HepG2 (cell line): ENCODE data around the gene RAD51D. TPM values are rescaled to one million over a fixed set of nuclear protein-coding genes. Genes with fewer than 3 reads are reported as not detected.

Source experiments
- BRCA1 ChIP-seq: sonication (generic); formaldehyde crosslinking; IDR thresholded peaks from 2 replicates; pipeline ENCODE4 v1.4.0; 2020; ENCODE audit warnings: missing genetic modification reagents
- DMAP1 ChIP-seq: IDR thresholded peaks from 2 replicates; pipeline ENCODE4 v1.6.1; 2016
- ELF3 ChIP-seq: IDR thresholded peaks from 2 replicates; pipeline ENCODE4 v1.6.1; 2016; ENCODE audit warnings: missing genetic modification reagents, missing compliant biosample characterization
- ETS1 ChIP-seq: sonication (generic); formaldehyde crosslinking; IDR thresholded peaks from 2 replicates; pipeline ENCODE4 v1.4.0; 2020; ENCODE audit warnings: missing genetic modification reagents
- HINFP ChIP-seq: sonication (generic); formaldehyde crosslinking; IDR thresholded peaks from 2 replicates; pipeline ENCODE4 v1.4.0; 2020; ENCODE audit warnings: low read depth, mild to moderate bottlenecking, missing genetic modification reagents
- HNF4A ChIP-seq: sonication (generic); formaldehyde crosslinking; IDR thresholded peaks from 2 replicates; pipeline ENCODE4 v1.4.0; 2020; ENCODE audit warnings: missing genetic modification reagents
- LRRFIP1 ChIP-seq: sonication (generic); formaldehyde crosslinking; conservative IDR thresholded peaks from 2 replicates; pipeline ENCODE4 v1.4.0; 2020; ENCODE audit warnings: missing genetic modification reagents
- MLLT10 ChIP-seq: sonication (generic); formaldehyde crosslinking; IDR thresholded peaks from 2 replicates; pipeline ENCODE4 v1.4.0; 2020; ENCODE audit warnings: missing genetic modification reagents
- NFRKB ChIP-seq: fragments of 450-650 bp; IDR thresholded peaks from 2 replicates; pipeline ENCODE4 v1.6.1; 2017
- POLR2G ChIP-seq: fragments of 200-400 bp; formaldehyde crosslinking; IDR thresholded peaks from 2 replicates; pipeline ENCODE4 v1.6.1; 2018; ENCODE audit warnings: mild to moderate bottlenecking, low read depth, low read length, moderate library complexity
- RBFOX2 ChIP-seq: fragments of 200-400 bp; formaldehyde crosslinking; IDR thresholded peaks from 2 replicates; pipeline ENCODE4 v1.6.1; 2017; ENCODE audit warnings: low read depth, mild to moderate bottlenecking, low read length
- RBM39 ChIP-seq: fragments of 200-400 bp; formaldehyde crosslinking; IDR thresholded peaks from one replicate; pipeline ENCODE4 v1.6.1; 2018; ENCODE audit warnings: antibody characterized with exemption, mild to moderate bottlenecking, low read depth, low read length; ENCODE audit not compliant: poor library complexity, severe bottlenecking
- SNAPC2 ChIP-seq: sonication (generic); formaldehyde crosslinking; IDR thresholded peaks from 2 replicates; pipeline ENCODE4 v1.8.1; 2022; ENCODE audit warnings: mild to moderate bottlenecking, missing genetic modification reagents
- SYNCRIP ChIP-seq: fragments of 200-400 bp; formaldehyde crosslinking; IDR thresholded peaks from 2 replicates; pipeline ENCODE4 v1.6.1; 2018; ENCODE audit warnings: mild to moderate bottlenecking, low read depth, low read length; ENCODE audit not compliant: insufficient read depth
- U2AF2 ChIP-seq: fragments of 200-400 bp; formaldehyde crosslinking; IDR thresholded peaks from 2 replicates; pipeline ENCODE4 v1.6.1; 2017; ENCODE audit warnings: low read depth, mild to moderate bottlenecking, low read length
- ZBTB33 ChIP-seq: sonication (generic); formaldehyde crosslinking; IDR thresholded peaks from 2 replicates; pipeline ENCODE4 v1.4.0; 2020; ENCODE audit warnings: missing genetic modification reagents
- ZKSCAN5 ChIP-seq: sonication (generic); formaldehyde crosslinking; IDR thresholded peaks from 2 replicates; pipeline ENCODE4 v1.5.1; 2020; ENCODE audit warnings: mild to moderate bottlenecking, missing genetic modification reagents
- ZNF570 ChIP-seq: sonication (generic); formaldehyde crosslinking; IDR thresholded peaks from 2 replicates; pipeline ENCODE4 v1.4.0; 2020; ENCODE audit warnings: mild to moderate bottlenecking, missing genetic modification reagents, borderline replicate concordance
- ZNF580 ChIP-seq: IDR thresholded peaks from 2 replicates; pipeline ENCODE4 v1.6.1; 2016; ENCODE audit warnings: low read depth, borderline replicate concordance
- ZNF782 ChIP-seq: sonication (generic); formaldehyde crosslinking; IDR thresholded peaks from 2 replicates; pipeline ENCODE4 v1.4.0; 2020; ENCODE audit warnings: missing genetic modification reagents, mild to moderate bottlenecking, borderline replicate concordance
- polyA plus RNA-seq, 8 experiments: library from polyadenylated mRNA; depleted of rRNA in 3 of 8; stranded (reverse) in 7 of 8; unstranded in 1 of 8; fragments of >200 nt; fragmentation: Illumina TruSeq in 4 of 8; extraction: Trizol in 4 of 8; gene quantifications; 2 replicates each; pipeline versions ENCODE4 v1.2.1 to v1.2.3, GENCODE V29; 2011 to 2016; ENCODE audit warnings: low read depth in 4 of 8, missing spikeins in 1 of 8, mixed read lengths in 1 of 8; ENCODE audit not compliant: insufficient read depth in 1 of 8
- total RNA-seq, 5 experiments: library from RNA; depleted of rRNA; stranded (reverse); fragments of >200 nt; fragmentation: Illumina TruSeq; extraction: Trizol; gene quantifications; 2 replicates each; pipeline ENCODE4 v1.2.3, GENCODE V29; 2016; ENCODE audit warnings: low read depth in 1 of 5

The RAD51D gene
- total and polyA plus RNA-seq, 2 of the 13 experiments (the other 11 are each of a cell fraction or from before 2014, with no cell fraction given) = 6.7 to 13.1 TPM

GRCh38 chr17:35089586-35090296 lies 29.9 kb downstream of the RAD51D start (continued):
- peak; percentile 83; the same call in 1 of the 2 replicates for TF ChIP-seq ZBTB33 (CRISPR knock-in tag)
- TF ChIP-seq ZNF580 = 0 out of 2 replicates have a peak, but pooled peaks have one; percentile 13
- TF ChIP-seq ETS1 = no peak
- TF ChIP-seq ELF3 (CRISPR knock-in tag) = no peak
- TF ChIP-seq BRCA1 (CRISPR knock-in tag) = no peak
- no peak for TF ChIP-seq LRRFIP1 (CRISPR knock-in tag)
- no peak for TF ChIP-seq NFRKB
- no peak for TF ChIP-seq U2AF2
- no peak for TF ChIP-seq ZNF570 (CRISPR knock-in tag)
- 0 out of 2 replicates have a peak, but pooled peaks have one; percentile 45 for TF ChIP-seq DMAP1 (CRISPR knock-in tag)
- peak; percentile 20 for TF ChIP-seq HNF4A (CRISPR knock-in tag)
- TF ChIP-seq ZKSCAN5 = no peak
- no peak for TF ChIP-seq RBM39
- no peak for TF ChIP-seq RBFOX2
- 0 out of 2 replicates have a peak, but pooled peaks have one; percentile 5 for TF ChIP-seq POLR2G
- no peak for TF ChIP-seq SYNCRIP
- no peak for TF ChIP-seq HINFP (CRISPR knock-in tag)
- TF ChIP-seq MLLT10 (CRISPR knock-in tag) = no peak
- no peak for TF ChIP-seq ZNF782 (CRISPR knock-in tag)
- 0 out of 2 replicates have a peak, but pooled peaks have one; percentile 39 for TF ChIP-seq SNAPC2 (CRISPR knock-in tag)
